Right lobe of liver (tissue), 6 donors: ENCODE results near the gene MBD6. TPM values are rescaled to one million over a fixed set of nuclear protein-coding genes. Genes with fewer than 3 reads are reported as not detected.
A peak's percentile ranks its signal among the peaks of the same experiment; 100 is the strongest.

Experiments
- ATAC-seq, 4 donors: fragments of 200-7000 bp; cut with Tn5 transposase; one replicate each; pipeline ENCODE4 v1.9.1; 2020; ENCODE audit warnings: mild to moderate bottlenecking in 4 of 4, moderate library complexity in 4 of 4
- DNase-seq, 3 donors: peaks; one replicate each; pipeline ENCODE4 v3.0.0-alpha.2; 2020
- H3K27ac ChIP-seq, 3 donors: fragments of 200-600 bp; one replicate each; pipeline ENCODE4 v1.8.0; 2022
- H3K27me3 ChIP-seq, 2 donors: fragments of 200-600 bp; one replicate each; pipeline ENCODE4 v1.8.0; 2022
- H3K36me3 ChIP-seq, 4 donors: fragments of 200-600 bp; sonication (generic) in 1 of 4; one replicate each; pipeline versions ENCODE4 v1.5.1 to v1.8.0; 2017 to 2022; ENCODE audit warnings: control low read depth in 1 of 4
- H3K4me1 ChIP-seq, 4 donors: fragments of 200-600 bp; sonication (generic) in 1 of 4; one replicate each; pipeline versions ENCODE4 v1.5.1 to v1.8.0; 2017 to 2022; ENCODE audit warnings: control low read depth in 1 of 4
- H3K4me3 ChIP-seq, 3 donors: fragments of 200-600 bp; one replicate each; pipeline ENCODE4 v1.8.0; 2022
- H3K9me3 ChIP-seq, 4 donors: fragments of 200-600 bp; sonication (generic) in 1 of 4; one replicate each; pipeline versions ENCODE4 v1.5.1 to v1.8.0; 2017 to 2022; ENCODE audit warnings: control low read depth in 1 of 4
- POLR2A ChIP-seq: fragments of 450-650 bp; IDR thresholded peaks from one replicate; pipeline ENCODE4 v1.6.1; 2017; ENCODE audit warnings: antibody characterized with exemption, mild to moderate bottlenecking
- WGBS: methylation state at CpG from one replicate; pipeline ENCODE4 v1.1.6; 2018; ENCODE audit warnings: low coverage, low lambda C conversion rate; ENCODE audit not compliant: insufficient coverage; ENCODE audit errors: missing lambda C conversion rate; 5-methylcytosine and 5-hydroxymethylcytosine counted together
- intact Hi-C, 2 donors: fragments of 100-400 bp; cut with DNase I; formaldehyde crosslinking; loops; one replicate each; pipeline versions ENCODE4 v1.11.2 to v1.14.1; 2022
- total RNA-seq, 6 experiments: library from RNA; depleted of rRNA in 2 of 6; stranded (reverse); fragments of >200 nt in 2 of 6; fragmentation: NEBNext Ultra II Directional in 3 of 6; extraction: Animal tissue kit (Norgen Biotek cat#: 25700) in 3 of 6; gene quantifications; one replicate each; pipeline versions ENCODE4 v1.1.0 to v1.2.4, GENCODE V29; 2016 to 2023
- TF ChIP-seq, protein P1 (sequence below), 4 donors: fragments of 200-600 bp in 3 of 4; fragments of 450-650 bp in 1 of 4; IDR thresholded peaks; one replicate each; pipeline versions ENCODE4 v1.5.1 to v1.8.0; 2016 to 2022; ENCODE audit warnings: antibody characterized with exemption in 4 of 4, mild to moderate bottlenecking in 2 of 4
- donor health status: DM: no; HTN: yes; CAD: no.
- donor health status: DM: no; HTN: no; CAD: no.
- donor health status: DM: no; HTN: no; CAD: no.
- donor health status: DM: no; HTN: yes; CAD: no.
- donor health status: DM: no; HTN: yes; CAD: no.

The MBD6 gene
- total RNA-seq, 6 experiments from 2014 or later, result 7.4 to 61.1 (median 39.3) TPM

DNA sequence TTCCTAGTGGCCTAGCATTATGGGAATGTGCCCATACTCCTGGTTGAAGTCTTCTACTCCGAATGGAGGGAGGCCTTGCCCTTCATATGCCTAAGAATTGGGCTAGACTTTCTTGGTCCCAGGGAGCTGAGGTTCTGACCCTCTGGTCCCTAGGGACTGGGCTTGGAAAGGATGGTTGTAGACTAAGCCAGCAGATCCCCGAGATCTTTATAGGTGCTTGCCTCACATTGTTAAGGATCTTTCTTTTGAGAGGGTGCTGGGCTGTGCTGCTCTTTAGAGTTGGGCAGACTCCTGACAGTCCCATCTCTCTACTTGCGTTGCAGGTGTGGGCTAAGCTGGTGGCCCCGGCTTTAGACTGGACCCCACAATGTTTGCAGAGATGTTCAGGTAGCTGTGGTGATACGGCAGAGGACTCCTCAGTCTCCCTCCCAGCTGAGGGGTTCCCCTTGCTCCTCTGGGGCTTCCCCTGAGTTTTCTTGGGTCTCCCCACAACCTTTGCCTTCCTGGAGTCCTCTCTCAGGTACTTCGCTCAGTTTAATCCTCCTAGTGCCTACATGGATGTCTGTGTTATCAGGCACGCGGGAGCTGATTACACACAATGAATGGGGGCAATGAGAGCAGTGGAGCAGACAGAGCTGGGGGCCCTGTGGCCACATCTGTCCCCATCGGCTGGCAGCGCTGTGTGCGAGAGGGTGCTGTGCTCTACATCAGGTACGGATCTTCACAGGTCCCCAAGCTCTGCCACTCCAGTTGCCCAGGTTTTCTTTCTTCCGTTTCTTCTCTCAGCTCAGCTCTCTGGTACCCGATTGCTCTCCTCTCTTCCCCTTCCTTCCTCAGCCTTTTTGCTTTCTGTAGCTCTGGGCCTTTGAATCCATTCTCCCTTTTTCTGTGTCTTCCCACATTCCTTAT is 1.3 kb downstream of the MBD6 start:
- H3K27me3 ChIP-seq, result no peaks in the 10 kb centered on the region
- H3K9me3 ChIP-seq, result no peaks in the 10 kb centered on the region
- TF ChIP-seq, protein P1, sequence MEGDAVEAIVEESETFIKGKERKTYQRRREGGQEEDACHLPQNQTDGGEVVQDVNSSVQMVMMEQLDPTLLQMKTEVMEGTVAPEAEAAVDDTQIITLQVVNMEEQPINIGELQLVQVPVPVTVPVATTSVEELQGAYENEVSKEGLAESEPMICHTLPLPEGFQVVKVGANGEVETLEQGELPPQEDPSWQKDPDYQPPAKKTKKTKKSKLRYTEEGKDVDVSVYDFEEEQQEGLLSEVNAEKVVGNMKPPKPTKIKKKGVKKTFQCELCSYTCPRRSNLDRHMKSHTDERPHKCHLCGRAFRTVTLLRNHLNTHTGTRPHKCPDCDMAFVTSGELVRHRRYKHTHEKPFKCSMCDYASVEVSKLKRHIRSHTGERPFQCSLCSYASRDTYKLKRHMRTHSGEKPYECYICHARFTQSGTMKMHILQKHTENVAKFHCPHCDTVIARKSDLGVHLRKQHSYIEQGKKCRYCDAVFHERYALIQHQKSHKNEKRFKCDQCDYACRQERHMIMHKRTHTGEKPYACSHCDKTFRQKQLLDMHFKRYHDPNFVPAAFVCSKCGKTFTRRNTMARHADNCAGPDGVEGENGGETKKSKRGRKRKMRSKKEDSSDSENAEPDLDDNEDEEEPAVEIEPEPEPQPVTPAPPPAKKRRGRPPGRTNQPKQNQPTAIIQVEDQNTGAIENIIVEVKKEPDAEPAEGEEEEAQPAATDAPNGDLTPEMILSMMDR (IDR thresholded peaks at IDR 0.05), result no peak
- no peak for TF ChIP-seq POLR2A
- H3K4me3 ChIP-seq, result peak overlapping the region; percentile 76 to 83 (median 80)
- no peak for ATAC-seq
- DNase-seq, result no peak
- intact Hi-C loops, result no loop called here
- peak overlapping the region; percentile 97 to 98 (median 97) for H3K27ac ChIP-seq
- H3K4me1 ChIP-seq, result peaks cover 0 to 35% (median 19%) of the 10 kb centered on the region in 4 donors
- H3K36me3 ChIP-seq, result peaks cover 0 to 46% (median 17%) of the 10 kb centered on the region in 4 donors
- 63% methylated on average over 11 of the region's 14 CpGs for WGBS

DNA sequence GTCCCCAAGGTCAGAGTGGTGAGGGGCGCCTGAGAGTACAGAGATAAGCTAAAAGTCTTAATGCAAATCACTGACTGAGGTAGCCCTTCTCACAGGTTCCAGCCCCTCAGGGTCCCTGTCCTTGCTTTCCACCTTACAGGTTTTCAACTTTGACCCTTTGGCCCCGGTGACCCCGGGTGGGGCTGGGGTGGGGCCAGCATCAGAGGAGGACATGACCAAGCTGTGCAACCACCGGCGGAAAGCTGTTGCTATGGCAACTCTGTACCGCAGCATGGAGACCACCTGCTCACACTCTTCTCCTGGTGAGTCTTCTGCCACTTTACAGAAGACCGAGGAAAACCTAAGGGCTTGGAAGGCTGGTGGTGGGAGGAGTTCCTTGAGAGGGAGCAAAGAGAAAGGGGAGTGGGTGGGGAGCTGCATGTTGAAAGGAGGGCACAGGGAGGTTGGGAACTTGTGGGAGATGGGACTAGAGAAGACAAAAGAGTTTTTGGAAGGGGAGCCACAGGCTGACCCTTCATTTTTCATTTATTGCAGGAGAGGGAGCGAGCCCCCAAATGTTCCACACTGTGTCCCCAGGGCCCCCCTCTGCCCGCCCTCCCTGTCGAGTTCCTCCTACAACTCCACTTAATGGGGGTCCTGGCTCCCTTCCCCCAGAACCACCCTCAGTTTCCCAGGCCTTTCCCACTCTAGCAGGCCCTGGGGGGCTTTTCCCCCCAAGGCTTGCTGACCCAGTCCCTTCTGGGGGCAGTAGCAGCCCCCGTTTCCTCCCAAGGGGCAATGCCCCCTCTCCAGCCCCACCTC is 2.4 kb downstream of the MBD6 start:
- H3K4me1 ChIP-seq, result peaks cover 0 to 32% (median 19%) of the 10 kb centered on the region in 4 donors
- DNase-seq (peak in 1 of 3 donors; percentile 52), ATAC-seq (no peak)
- TF ChIP-seq POLR2A, result no peak
- H3K4me3 ChIP-seq, result no peak overlapping the region
- 50% methylated on average over 10 of the region's 11 CpGs for whole genome bisulfite sequencing
- no peaks in the 10 kb centered on the region for H3K27me3 ChIP-seq
- intact Hi-C loops, result no loop called here
- no peak overlapping the region for H3K27ac ChIP-seq
- H3K9me3 ChIP-seq, result no peaks in the 10 kb centered on the region
- peaks cover 0 to 56% (median 22%) of the 10 kb centered on the region in 4 donors for H3K36me3 ChIP-seq

DNA sequence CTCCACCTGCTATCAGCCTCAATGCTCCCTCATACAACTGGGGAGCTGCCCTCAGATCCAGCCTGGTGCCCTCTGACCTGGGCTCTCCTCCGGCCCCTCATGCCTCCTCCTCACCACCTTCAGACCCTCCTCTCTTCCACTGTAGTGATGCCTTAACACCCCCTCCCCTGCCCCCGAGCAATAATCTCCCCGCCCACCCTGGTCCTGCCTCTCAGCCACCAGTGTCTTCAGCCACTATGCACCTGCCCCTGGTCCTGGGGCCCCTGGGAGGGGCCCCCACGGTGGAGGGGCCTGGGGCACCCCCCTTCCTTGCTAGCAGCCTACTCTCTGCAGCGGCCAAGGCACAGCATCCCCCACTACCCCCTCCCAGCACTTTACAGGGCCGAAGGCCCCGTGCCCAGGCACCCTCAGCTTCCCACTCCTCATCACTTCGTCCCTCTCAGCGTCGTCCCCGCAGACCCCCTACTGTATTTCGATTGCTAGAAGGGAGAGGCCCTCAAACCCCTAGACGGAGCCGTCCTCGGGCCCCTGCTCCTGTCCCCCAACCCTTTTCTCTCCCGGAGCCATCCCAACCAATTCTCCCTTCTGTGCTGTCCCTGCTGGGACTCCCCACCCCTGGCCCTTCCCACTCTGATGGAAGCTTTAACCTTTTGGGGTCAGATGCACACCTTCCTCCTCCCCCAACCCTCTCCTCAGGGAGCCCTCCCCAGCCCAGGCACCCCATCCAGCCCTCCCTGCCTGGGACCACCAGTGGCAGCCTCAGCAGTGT is 3.2 kb downstream of the MBD6 start:
- no peak for ATAC-seq
- intact Hi-C loops, result no loop called here
- Histone ChIP-seq H3K4me3 (no peak overlapping the region), H3K27ac (no peak overlapping the region), H3K27me3 (no peaks in the 10 kb centered on the region), H3K4me1 (peaks cover 0 to 32% (median 19%) of the 10 kb centered on the region in 4 donors), H3K9me3 (no peaks in the 10 kb centered on the region), H3K36me3 (peaks cover 0 to 64% (median 27%) of the 10 kb centered on the region in 4 donors)
- TF ChIP-seq, protein P1 (IDR thresholded peaks at IDR 0.05), result no peak
- no peak for TF ChIP-seq POLR2A
- DNase-seq, result no peak
- WGBS, result 88% methylated on average over 5 of the region's 16 CpGs

DNA sequence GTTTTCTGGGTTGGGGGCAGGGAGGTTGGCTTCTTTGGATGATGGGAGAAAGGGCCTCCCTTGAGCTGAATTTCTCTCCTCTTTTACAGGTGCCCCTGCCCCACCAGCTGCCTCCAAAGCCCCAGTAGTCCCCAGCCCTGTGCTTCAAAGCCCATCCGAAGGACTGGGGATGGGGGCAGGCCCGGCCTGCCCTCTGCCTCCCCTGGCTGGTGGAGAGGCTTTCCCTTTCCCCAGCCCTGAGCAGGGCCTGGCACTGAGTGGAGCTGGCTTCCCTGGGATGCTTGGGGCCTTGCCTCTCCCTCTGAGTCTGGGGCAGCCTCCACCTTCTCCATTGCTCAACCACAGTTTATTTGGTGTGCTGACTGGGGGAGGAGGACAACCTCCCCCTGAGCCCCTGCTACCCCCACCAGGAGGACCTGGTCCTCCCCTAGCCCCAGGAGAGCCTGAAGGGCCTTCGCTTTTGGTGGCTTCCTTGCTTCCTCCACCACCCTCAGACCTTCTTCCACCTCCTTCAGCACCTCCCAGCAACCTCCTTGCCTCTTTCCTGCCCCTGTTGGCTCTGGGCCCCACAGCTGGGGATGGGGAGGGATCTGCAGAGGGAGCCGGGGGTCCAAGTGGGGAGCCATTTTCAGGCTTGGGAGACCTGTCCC is 4.0 kb downstream of the MBD6 start:
- Histone ChIP-seq H3K9me3 (no peaks in the 10 kb centered on the region), H3K4me3 (no peak overlapping the region), H3K27ac (no peak overlapping the region), H3K4me1 (peaks cover 0 to 25% (median 15%) of the 10 kb centered on the region in 4 donors), H3K36me3 (peaks cover 0 to 72% (median 32%) of the 10 kb centered on the region in 4 donors), H3K27me3 (no peaks in the 10 kb centered on the region)
- ATAC-seq, result no peak
- 67% methylated on average over 1 of the region's 4 CpGs for WGBS
- intact Hi-C loops, result no loop called here
- TF ChIP-seq, protein P1 (IDR thresholded peaks at IDR 0.05), result no peak
- no peak for TF ChIP-seq POLR2A
- DNase-seq, result no peak
